RCC 7860 (cell line): ENCODE measurements around the gene SNX2.
"Not testable (repeated sequence)": the region's sequence is repeated elsewhere in the genome, so short reads cannot be mapped to it uniquely, and the experiment has no call there.

Experiments
- DNase-seq: peaks from one replicate; pipeline ENCODE4 v3.0.0-alpha.2; 2015; ENCODE audit warnings: low spot score
- FAIRE-seq: peaks from 2 replicates; lab custom pipeline; 2012; peaks lifted over from hg19 to GRCh38; lab: Jason Lieb, UNC

SNX2 gene

DNA sequence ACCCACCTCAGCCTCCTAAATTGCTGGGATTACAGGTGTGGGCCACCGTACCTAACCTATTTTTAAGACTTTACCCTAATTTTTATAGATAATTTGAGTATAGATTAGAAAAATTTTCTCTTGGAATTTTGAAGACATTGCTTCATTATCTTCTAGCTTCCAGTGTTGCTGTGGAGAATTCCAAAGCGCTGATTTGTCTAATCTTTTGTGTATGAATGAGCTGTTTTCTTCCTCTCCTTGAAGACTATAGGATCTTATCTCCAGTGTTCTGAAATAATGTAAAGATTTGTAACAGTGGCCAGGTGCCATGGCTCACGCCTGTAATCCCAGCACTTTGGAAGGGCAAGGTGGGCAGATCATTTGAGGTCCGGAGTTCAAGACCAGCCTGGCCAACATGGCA is 64.9 kb downstream of the SNX2 start:
- DNase-seq (no peak), FAIRE-seq (no peak)

DNA sequence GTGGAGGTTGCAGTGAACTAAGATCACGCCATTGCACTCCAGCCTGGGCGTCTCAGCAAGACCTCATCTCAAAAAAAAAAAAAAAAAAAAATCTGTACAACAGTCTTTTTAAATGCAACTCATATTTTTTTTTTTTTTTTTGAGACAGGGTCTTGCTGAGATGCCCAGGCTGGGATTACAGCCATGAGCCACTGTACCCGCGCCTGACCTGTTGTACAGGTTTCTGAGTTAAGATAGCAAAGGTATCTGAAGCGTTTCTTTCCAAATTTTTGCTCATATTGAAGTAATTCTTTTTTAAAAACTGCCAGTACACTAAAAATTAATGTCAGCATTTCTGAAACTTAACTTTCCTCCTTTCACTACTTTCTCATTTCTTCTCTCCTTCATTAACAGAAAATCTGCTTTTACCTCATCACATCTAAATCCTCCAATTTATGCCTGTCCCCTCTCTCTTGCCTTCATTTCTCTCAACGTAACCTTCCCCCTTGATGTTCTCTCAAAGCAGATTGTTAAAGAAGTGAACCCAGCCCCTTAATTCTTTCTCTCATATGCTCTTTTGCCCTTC is 67.2 kb downstream of the SNX2 start:
- DNase-seq (no peak), FAIRE-seq (no peak)

DNA sequence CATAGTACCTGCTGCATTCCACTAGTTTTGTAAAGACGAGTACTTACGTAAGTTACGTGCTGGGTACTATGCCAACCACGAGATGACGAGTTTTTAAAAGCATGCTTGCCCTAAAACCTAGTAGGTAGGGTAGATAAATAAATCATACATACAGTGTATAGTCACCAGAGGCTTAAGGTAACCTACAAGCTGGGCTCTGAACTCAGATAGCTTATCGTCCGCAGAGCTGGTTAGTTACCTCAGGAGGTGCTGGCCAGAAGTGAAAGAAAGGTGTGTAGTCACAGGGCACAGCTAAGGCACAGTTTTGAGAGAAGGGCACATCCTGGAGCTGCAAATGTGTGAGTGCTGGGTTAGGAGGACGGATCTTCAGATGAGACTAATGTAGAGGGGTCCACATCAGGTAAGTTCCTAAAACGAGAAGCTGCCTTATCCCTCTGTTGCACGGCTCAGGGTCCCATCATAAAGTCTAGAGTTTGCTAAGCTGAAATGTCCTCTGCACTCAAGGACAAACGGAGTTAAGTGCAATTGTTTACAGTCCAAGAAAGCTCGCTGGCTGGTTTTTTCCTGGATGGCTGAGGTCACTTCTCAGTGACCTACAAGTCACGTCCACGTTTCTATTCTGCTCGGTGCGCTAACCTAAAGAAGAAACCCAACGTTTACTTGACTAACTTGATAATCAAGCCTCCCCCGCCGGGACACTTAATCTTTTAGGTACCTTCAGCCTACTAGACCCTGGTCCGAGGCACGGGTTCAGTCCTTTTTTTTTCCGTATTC is 69.4 kb downstream of the SNX2 start:
- no peak for DNase-seq
- FAIRE-seq, result no peak

DNA sequence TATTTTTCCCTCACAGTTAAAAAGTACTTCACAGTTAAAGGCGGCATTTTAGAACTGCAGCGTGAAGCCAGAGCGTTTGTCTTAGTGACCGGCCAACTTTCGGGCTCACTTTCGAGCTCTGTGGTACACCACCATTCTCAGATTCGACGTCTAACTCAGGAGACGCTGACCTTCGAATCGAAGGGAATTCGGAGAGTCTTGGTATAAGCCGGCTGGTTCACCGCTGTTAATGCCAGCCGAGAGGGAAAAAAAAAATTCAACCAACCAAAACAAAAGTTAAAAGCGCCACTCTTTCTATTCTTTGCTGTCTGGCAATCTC is 70.0 kb downstream of the SNX2 start:
- FAIRE-seq (no peak), DNase-seq (no peak)

DNA sequence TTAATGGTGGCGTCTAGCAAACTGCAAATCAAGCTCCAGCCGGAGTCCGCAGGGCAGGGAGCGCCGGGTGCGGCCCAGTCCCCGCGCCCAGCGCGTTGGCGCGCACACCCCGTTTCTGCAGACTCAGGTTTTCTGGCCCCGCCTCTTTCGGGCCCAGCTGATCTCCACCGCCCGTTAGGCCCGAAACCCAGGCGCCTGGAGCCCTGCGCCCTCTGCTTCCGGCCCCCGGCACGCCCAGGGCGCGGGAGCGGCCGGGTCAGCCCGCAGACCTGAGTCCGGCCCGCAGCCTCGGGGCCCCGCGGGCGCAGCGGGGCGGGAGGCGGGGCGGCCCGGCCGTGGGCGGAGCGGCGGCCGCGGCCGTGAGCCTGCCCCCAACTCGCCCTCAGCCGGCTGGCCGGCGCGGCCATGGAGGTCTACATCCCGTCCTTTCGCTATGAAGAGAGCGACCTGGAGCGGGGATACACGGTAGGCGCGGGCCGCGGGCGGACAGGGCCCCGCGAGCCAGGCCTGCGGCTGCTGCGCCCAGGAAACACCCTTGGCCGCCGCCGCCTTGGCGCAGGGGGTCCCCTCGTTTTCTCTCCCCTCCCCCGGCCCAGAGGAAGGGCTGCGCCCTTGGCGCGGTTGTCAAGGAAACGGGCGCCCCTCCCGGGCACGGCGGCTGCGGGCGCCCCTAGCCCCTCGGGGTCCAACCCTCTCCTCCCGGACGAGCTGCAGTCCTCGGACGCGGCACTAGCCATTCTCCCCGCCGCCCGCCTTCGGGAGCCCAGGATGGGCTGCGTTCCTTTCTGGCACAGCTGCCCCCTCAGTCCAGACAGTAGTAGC is 70.6 kb downstream of the SNX2 start, which contains the start of gene SNX24:
SNX24 (plus strand) TSS at position 385 of the 822 bp plus-strand sequence; CDS start at position 406, 21 bp downstream.
- FAIRE-seq (no peak), DNase-seq (peak; percentile 65)

DNA sequence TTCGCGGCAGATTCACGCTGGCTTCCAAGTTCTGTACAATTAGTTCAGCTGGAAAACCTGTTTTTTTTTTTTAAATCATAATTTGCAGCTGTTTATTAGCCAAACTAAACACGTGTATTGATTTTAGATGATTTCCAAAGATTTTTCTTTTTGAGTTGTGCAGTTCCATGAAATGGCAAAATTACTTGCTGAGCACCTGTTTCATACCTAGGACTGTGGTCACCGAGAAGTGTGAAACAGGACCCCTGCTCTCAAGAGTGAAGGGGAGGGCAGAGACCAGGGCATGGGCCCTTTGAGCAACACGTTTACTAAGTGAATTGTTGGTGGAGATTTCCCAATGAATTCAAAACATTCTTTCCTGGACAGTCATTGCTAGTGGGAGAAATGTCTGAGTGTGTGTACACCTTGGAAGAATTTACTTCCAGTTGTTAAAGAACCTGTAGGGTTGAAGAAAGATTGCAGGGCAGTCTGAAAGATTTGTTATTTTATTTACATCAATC is 71.2 kb downstream of the SNX2 start:
- DNase-seq, result peak; percentile 70
- FAIRE-seq, result no peak

DNA sequence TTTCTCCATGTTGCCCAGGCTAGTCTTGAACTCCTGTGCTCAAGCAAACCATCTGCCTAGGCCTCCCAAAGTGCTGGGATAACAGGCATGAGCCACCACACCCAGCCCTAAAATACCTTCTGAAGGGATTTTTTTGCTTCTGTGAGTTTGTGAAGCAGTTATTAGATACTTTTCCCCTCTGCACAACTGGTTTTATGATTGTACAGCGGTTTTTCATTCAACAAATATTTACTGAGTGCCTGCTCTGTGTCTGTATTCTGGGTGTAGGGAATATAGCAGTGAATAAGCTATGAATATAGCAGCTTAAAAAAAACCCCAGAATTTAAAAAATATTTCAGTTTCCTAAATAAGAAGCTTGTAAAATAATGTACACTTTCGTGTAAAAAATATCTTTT is 72.8 kb downstream of the SNX2 start:
- DNase-seq (no peak), FAIRE-seq (no peak)

DNA sequence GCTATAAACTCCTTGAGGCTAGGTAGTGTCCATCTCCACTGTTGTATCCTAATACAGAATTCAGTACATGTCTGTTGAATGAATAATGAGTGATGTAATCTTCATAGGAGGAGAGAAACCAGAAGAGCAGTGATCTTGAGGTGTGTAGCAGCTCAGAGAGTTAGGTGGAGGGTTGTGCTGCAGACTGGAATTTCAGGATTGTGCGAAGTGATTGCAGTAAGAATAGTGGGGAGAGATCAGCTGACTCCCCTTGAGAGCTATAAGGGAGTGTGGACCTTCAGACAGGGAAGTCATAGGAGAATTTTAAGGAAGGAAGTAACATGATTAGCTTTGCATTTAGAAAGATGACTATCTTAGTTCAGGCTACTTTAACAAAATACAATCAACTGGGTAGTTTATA is 74.9 kb downstream of the SNX2 start:
- peak; percentile 17 for DNase-seq
- no peak for FAIRE-seq

DNA sequence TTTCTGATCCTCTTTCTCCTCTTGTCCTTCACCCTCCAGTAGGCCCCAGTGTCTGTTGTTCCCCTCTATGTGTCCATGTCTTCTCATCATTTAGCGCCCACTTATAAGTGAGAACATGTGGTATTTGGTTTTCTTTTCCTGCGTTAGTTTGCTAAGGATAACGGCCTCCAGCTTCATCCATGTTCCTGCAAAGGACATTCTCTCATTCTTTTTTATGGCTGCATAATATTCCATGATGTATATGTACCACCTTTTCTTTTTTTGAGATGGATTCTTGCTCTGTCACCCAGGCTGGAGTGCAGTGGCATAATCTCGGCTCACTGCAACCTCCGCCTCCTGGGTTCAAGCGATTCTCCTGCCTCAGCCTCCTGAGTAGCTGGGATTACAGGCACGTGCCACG is 82.7 kb downstream of the SNX2 start:
- FAIRE-seq, DNase-seq: not testable (repeated sequence)

DNA sequence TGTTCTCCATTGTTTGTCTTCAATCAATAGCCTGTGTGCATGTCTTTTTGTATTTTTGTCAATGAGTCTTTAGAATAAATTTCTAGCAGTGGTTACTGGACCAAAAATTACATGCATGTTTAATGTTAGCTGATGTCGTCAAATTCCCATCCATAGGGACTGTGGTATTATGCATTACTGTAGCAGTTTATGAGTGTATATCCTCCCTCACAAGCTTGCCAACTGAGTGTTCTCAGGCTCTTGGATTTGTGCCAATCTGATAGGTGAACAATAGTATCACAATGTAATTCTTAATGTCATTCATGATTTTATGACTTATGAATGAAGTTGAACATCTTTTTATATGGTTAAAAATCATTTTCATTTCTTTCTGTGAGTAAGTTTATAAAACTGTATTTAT is 83.6 kb downstream of the SNX2 start:
- FAIRE-seq (no peak), DNase-seq (no peak)

DNA sequence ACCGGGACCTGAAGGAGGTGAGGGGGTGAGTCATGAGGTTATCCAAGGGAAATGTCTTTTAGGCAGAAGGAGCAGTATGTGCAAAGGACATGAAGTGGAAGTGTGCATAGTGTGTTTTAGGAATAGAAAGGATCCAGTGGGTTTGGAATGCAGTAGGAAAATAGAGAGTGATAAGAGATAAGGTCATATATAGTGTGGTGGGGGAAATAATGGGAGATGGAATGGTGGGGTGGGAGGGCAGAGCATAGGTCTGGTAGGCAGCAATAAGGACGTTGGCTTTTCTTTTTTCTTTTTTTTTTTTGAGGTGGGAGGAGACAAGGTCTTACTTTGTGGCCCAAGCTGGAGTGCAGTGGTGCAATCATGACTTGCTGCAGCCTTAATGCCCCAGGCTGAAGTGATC is 88.4 kb downstream of the SNX2 start:
- no peak for DNase-seq
- FAIRE-seq, result no peak

DNA sequence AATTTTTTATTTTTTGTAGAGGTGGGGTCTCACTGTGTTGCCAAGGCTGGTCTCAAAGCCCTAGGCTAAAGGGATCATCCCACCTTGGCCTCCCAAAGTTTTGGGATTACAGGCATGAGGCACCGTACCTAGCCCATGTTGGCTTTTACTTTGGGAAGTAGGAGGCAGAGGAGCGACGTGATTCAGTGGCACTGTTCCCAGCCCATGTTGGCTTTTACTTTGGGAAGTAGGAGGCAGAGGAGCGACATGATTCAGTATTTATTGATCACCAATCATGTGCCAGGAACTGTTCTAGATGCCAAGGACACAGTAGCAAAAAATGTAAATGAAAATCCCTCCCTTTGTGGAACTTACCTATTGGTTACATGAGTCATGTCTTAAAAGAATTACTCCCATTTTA is 88.8 kb downstream of the SNX2 start:
- DNase-seq (no peak), FAIRE-seq (no peak)

DNA sequence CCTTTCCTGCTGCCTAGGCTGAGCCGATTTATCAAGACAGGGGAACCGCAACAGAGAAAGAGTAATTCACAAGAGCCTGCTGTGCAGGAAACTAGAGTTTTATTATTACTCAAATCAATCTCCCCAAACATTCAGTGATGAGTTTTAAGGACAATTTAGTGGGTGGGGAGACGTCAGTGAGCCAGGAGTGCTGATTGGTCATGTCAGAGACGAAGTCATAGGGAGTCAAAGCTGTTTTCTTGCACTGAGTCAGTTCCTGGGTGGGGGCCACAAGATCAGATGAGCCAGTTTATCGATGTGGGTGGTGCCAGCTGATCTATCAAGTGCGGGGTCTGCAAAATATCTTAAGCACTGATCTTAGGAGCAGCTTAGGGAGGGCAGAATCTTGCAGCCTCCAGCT is 89.5 kb downstream of the SNX2 start:
- FAIRE-seq (no peak), DNase-seq (no peak)

DNA sequence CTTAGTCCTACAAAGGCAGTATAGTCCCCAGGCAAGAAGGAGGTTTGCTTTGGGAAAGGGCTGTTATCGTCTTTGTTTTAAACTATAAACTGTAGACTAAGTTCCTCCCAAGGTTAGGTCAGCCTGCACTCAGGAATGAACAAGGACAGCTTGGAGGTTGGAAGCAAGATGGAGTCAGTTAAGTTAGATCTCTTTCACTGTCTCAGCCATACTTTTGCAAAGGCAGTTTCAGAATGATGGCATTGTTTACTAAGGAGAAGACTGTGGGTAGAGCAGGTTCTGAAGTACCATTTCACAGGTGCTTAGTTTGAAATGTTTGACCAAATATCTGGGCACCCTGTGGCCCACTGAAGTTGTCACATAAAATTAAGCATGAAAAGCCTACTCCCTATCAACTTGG is 90.0 kb downstream of the SNX2 start:
- no peak for FAIRE-seq
- DNase-seq, result no peak

DNA sequence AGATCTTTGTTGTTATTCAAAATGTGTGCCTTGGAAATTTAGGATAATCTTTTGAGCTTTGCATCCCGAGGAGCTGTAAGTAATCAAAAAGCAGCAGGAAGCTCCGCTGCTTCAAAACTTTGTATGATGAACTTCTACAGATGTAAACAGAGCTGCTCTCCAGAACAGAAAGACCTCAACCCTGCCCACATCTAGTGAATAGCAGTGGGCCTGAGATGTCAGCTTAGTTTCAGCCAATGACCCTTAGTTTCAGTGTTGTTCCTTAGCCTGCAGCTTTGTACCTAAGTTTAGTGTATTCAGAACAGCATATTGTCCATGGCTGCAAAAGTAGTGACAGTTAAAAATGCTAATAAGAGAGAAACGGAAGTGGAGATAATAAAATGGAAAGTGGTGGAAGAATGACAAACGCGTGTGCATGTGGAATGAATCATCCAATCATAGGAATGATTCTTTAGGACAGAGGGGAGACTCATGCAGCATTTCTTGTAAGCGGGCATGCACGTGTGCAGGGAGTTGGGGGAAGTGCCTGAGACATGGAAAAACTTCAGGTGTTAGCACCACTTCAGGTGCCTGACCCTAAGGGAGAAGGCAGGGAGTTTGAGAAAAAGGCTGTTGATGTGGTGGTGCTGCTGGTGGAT is 95.5 kb downstream of the SNX2 start:
- DNase-seq (peak; percentile 46), FAIRE-seq (no peak)

DNA sequence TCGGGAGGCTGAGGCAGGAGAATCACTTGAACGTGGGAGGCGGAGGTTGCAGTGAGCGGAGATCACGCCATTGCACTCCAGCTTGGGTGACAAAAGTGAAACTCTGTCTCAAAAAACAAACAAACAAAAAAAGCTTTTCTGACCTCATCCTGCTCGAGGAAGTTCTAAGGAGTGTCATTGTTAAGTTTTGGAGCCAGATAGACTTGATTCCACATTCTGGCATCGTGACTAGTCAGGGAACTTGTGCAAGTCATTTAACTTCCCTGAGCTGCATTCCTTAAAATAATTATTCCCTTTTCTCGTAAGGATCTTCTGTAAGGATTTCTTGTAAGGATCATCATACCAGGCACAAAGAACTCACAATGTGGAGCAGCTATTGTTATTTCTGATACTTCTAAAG is 96.8 kb downstream of the SNX2 start:
- DNase-seq (no peak), FAIRE-seq (no peak)

DNA sequence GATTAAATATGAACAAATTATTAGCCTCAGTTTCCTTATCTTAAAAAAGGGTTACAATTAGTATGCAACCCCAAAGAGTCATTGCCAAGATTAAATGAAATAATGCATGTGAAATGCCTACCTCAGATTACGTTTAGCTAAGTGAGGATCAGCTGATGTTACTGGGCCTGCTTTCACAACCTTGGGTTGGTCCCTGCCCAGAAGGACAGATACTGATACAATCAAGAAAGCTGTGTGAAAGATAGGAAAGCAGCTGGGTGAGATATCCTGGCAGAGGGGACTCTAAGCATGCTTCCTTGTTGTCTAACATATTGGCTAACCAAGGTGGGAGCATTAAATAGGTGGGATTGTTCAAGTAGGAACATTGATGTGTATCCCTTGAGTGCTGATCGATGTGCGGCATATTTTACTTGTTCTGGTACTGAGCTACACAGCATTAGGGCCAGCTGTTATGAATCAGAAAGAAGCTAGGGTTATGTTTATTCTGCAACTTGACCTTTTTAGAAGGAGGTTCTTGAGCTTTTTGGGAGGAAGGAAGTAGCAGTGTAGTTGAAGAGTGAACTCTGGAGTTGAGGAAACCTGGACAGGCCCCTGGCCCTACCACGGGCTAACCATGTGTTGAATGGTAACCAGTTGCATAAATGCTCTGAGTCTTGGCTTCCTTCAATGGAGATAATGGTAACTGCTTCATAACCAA is 99.4 kb downstream of the SNX2 start:
- DNase-seq (no peak), FAIRE-seq (no peak)

DNA sequence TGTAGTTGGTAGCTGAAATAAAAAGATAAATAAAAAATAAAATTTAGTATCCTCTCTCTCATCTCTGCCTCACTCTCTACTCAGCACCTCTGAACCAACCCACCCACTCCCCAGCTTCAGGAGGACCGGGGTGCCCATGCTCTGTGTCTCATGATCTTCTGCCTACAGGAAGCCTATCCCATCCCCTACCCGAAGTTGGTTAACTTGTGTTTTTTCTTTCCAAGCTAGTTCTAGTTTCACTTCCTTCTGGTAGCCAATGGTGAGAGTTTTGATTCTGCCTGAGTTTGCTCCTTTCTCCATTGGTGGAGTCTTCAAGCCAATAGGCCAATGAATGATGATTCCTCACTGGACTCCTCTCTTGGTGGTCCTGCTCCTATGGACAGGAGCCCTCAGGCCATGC is 102.6 kb downstream of the SNX2 start:
- no peak for FAIRE-seq
- no peak for DNase-seq

DNA sequence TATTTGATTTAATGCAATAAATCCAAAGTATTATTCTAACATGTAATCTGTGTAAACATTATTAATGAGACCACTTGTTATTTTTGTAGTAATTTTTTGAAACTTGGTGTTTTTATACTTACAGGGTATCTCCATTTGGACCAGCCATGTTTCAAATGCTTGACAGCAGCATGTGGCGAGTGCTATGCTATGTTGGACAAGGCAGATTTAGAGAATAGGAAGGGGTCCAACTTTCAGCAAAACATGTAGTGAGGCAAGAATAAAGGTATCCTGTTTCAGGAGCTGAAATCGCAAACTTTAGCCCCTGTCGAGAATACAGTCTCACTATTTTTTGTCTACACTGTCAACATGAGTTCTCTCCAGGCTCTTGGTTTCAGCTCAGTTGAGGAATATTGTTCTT is 104.2 kb downstream of the SNX2 start:
- FAIRE-seq, result no peak
- no peak for DNase-seq
